H9 (cell line): ENCODE data around the gene HSPH1. TPM values are rescaled to one million over a fixed set of nuclear protein-coding genes. Genes with fewer than 3 reads are reported as not detected.

Source experiments
- DNase-seq: peaks from one replicate; pipeline ENCODE4 v3.0.0-alpha.2; 2017
- H2AFZ ChIP-seq: one replicate; pipeline ENCODE4 v1.6.1; 2013; ENCODE audit warnings: mild to moderate bottlenecking, low read length, control low read depth, moderate library complexity
- H2AK5ac ChIP-seq: 2 replicates; pipeline ENCODE4 v1.6.1; 2013; ENCODE audit warnings: low read length, control low read depth, mixed read lengths; ENCODE audit not compliant: insufficient read length
- H2BK120ac ChIP-seq: one replicate; pipeline ENCODE4 v1.6.1; 2013; ENCODE audit warnings: low read depth, mild to moderate bottlenecking, low read length, control low read depth, inconsistent platforms; ENCODE audit not compliant: poor library complexity, severe bottlenecking
- H2BK12ac ChIP-seq: 2 replicates; pipeline ENCODE4 v1.6.1; 2013; ENCODE audit warnings: low read length, control low read depth, mixed read lengths, low read depth; ENCODE audit not compliant: insufficient read length
- H2BK15ac ChIP-seq: 2 replicates; pipeline ENCODE4 v1.6.1; 2013; ENCODE audit warnings: low read depth, low read length, control low read depth
- H2BK20ac ChIP-seq: one replicate; pipeline ENCODE4 v1.6.1; 2013; ENCODE audit warnings: low read depth, mild to moderate bottlenecking, low read length, control low read depth, inconsistent platforms; ENCODE audit not compliant: poor library complexity, severe bottlenecking
- H2BK5ac ChIP-seq: 2 replicates; pipeline ENCODE4 v1.6.1; 2013; ENCODE audit warnings: low read length, control low read depth, mixed read lengths; ENCODE audit not compliant: insufficient read length
- H3K14ac ChIP-seq: 2 replicates; pipeline ENCODE4 v1.6.1; 2013; ENCODE audit warnings: low read length, control low read depth; ENCODE audit not compliant: insufficient read depth
- H3K18ac ChIP-seq: 2 replicates; pipeline ENCODE4 v1.6.1; 2013; ENCODE audit warnings: low read depth, mild to moderate bottlenecking, mixed read lengths, low read length, control low read depth; ENCODE audit not compliant: insufficient read length
- H3K23ac ChIP-seq: 2 replicates; pipeline ENCODE4 v1.6.1; 2013; ENCODE audit warnings: low read length, control low read depth, mixed read lengths, low read depth; ENCODE audit not compliant: insufficient read length
- H3K23me2 ChIP-seq: 2 replicates; pipeline ENCODE4 v1.6.1; 2013; ENCODE audit warnings: low read depth, mild to moderate bottlenecking, mixed read lengths, low read length, control low read depth; ENCODE audit not compliant: insufficient read length, poor library complexity, severe bottlenecking
- H3K27ac ChIP-seq: 2 replicates; pipeline ENCODE4 v1.5.1; 2013; ENCODE audit warnings: low read length, control low read depth, mixed read lengths, low read depth; ENCODE audit not compliant: insufficient read length
- H3K27me3 ChIP-seq: 2 replicates; pipeline ENCODE4 v1.6.1; 2013; ENCODE audit warnings: low read length, control low read depth, inconsistent platforms; ENCODE audit not compliant: insufficient read depth
- H3K4ac ChIP-seq: 2 replicates; pipeline ENCODE4 v1.6.1; 2013; ENCODE audit warnings: low read depth, mild to moderate bottlenecking, control low read depth, inconsistent platforms, low read length, moderate library complexity
- H3K4me1 ChIP-seq: 2 replicates; pipeline ENCODE4 v1.6.1; 2013; ENCODE audit warnings: low read length, control low read depth, inconsistent platforms; ENCODE audit not compliant: insufficient read depth
- H3K4me2 ChIP-seq: 2 replicates; pipeline ENCODE4 v1.6.1; 2013; ENCODE audit warnings: low read length, control low read depth, mixed read lengths; ENCODE audit not compliant: insufficient read length, insufficient read depth
- H3K56ac ChIP-seq: 2 replicates; pipeline ENCODE4 v1.6.1; 2013; ENCODE audit warnings: low read depth, mild to moderate bottlenecking, mixed read lengths, low read length, control low read depth; ENCODE audit not compliant: insufficient read length
- H3K79me1 ChIP-seq: 2 replicates; pipeline ENCODE4 v1.6.1; 2013; ENCODE audit warnings: low read depth, mild to moderate bottlenecking, moderate library complexity, low read length, control low read depth, inconsistent platforms; ENCODE audit not compliant: insufficient read depth, poor library complexity, severe bottlenecking
- H3K79me2 ChIP-seq: 2 replicates; pipeline ENCODE4 v1.6.1; 2013; ENCODE audit warnings: low read length, control low read depth, inconsistent platforms; ENCODE audit not compliant: insufficient read depth
- H3K9ac ChIP-seq: 2 replicates; pipeline ENCODE4 v1.6.1; 2013; ENCODE audit warnings: low read length, control low read depth, mixed read lengths; ENCODE audit not compliant: insufficient read length; ENCODE audit errors: extremely low read depth
- H3K9me3 ChIP-seq: one replicate; pipeline ENCODE4 v1.6.1; 2013; ENCODE audit warnings: low read depth, low read length, inconsistent platforms; ENCODE audit not compliant: control insufficient read depth
- H3T11ph ChIP-seq: one replicate; pipeline ENCODE4 v1.6.1; 2013; ENCODE audit warnings: mild to moderate bottlenecking, low read length, control low read depth, inconsistent platforms
- H4K20me1 ChIP-seq: one replicate; pipeline ENCODE4 v1.6.1; 2013; ENCODE audit not compliant: control insufficient read depth, insufficient read length, insufficient read depth
- H4K5ac ChIP-seq: 2 replicates; pipeline ENCODE4 v1.6.1; 2013; ENCODE audit warnings: low read depth, mild to moderate bottlenecking, mixed read lengths, low read length, control low read depth; ENCODE audit not compliant: insufficient read length
- H4K8ac ChIP-seq: replicated peaks from 2 replicates; pipeline ENCODE4 v1.6.1; 2013; ENCODE audit warnings: low read length, control low read depth, mixed read lengths, low read depth; ENCODE audit not compliant: insufficient read length
- H4K91ac ChIP-seq: 2 replicates; pipeline ENCODE4 v1.6.1; 2013; ENCODE audit warnings: low read depth, mild to moderate bottlenecking, moderate library complexity, mixed read lengths, low read length, control low read depth; ENCODE audit not compliant: insufficient read length
- H3K27ac Mint-ChIP-seq, 3 experiments: 2 replicates in 2 of 3; 3 replicates in 1 of 3; pipeline ENCODE4 v1.8.0; 2020 to 2021; ENCODE audit warnings: mixed read lengths in 3 of 3, mild to moderate bottlenecking in 1 of 3, moderate library complexity in 1 of 3
- H3K27me3 Mint-ChIP-seq: 2 replicates; pipeline ENCODE4 v1.8.0; 2021; ENCODE audit warnings: low read depth, mild to moderate bottlenecking, moderate library complexity, mixed read lengths
- H3K36me3 Mint-ChIP-seq, 3 experiments: 2 replicates in 2 of 3; 3 replicates in 1 of 3; pipeline ENCODE4 v1.8.0; 2020 to 2021; ENCODE audit warnings: low read depth in 3 of 3, mixed read lengths in 3 of 3; ENCODE audit not compliant: insufficient read depth in 1 of 3
- H3K4me1 Mint-ChIP-seq, 2 experiments: 2 replicates each; pipeline ENCODE4 v1.8.0; 2020; ENCODE audit warnings: mixed read lengths in 2 of 2
- H3K4me3 Mint-ChIP-seq, 2 experiments: 2 replicates in 1 of 2; 3 replicates in 1 of 2; pipeline ENCODE4 v1.8.0; 2020 to 2021; ENCODE audit warnings: mild to moderate bottlenecking in 2 of 2, mixed read lengths in 2 of 2, moderate library complexity in 1 of 2
- H3K9me3 Mint-ChIP-seq, 2 experiments: 2 replicates in 1 of 2; 3 replicates in 1 of 2; pipeline ENCODE4 v1.8.0; 2020; ENCODE audit warnings: mild to moderate bottlenecking in 2 of 2, mixed read lengths in 2 of 2, moderate library complexity in 1 of 2
- CTCF ChIP-seq: fragments of 200-600 bp; sonication (generic); conservative IDR thresholded peaks from 3 replicates; pipeline ENCODE4 v1.8.0; 2021; ENCODE audit warnings: antibody characterized with exemption, mild to moderate bottlenecking
- WGBS: extraction: QIAGEN DNeasy Blood & Tissue Kit; methylation state at CpG from one replicate; pipeline ENCODE4 v1.1.7; 2013; ENCODE audit warnings: missing lambda C conversion rate, low lambda C conversion rate, mixed read lengths; ENCODE audit not compliant: insufficient read length; ENCODE audit errors: extremely low coverage; 5-methylcytosine and 5-hydroxymethylcytosine counted together
- total RNA-seq: library from RNA; stranded (reverse); gene quantifications from 2 replicates; pipeline ENCODE4 v1.2.1, GENCODE V29; 2021

The HSPH1 gene
- total RNA-seq, 1 experiment from 2014 or later: 141 TPM

GRCh38 chr13:31172001-31172400 lies 10.3 kb upstream of the HSPH1 start:
- H3K27me3 ChIP-seq: no peaks in the 10 kb centered on the region

More at GRCh38 chr13:31172001-31172400, 10.3 kb upstream of the HSPH1 start:
- Histone ChIP-seq H3T11ph (no peak overlapping the region), H3K23ac (no peak overlapping the region), H3K18ac (no peak overlapping the region), H2BK20ac (no peak overlapping the region), H4K91ac (no peak overlapping the region), H4K20me1 (no peaks in the 10 kb centered on the region), H2AK5ac (no peak overlapping the region), H3K79me2 (no peaks in the 10 kb centered on the region), H2BK12ac (no peak overlapping the region), H3K79me1 (no peaks in the 10 kb centered on the region), H3K4me2 (no peak overlapping the region), H3K4ac (no peak overlapping the region), H4K8ac (no peak overlapping the region), H3K4me1 (peaks cover 4% of the 10 kb centered on the region; the same call in 1 of the 2 replicates), H3K23me2 (no peaks in the 10 kb centered on the region), H2AFZ (no peak overlapping the region), H3K27ac (no peak overlapping the region), H2BK120ac (no peak overlapping the region), H2BK5ac (no peak overlapping the region), H3K9me3 (no peaks in the 10 kb centered on the region), H2BK15ac (no peak overlapping the region), H3K9ac (no peak overlapping the region), H3K14ac (no peak overlapping the region), H4K5ac (no peak overlapping the region), H3K56ac (no peak overlapping the region)
- Mint-ChIP-seq H3K27ac (no peak overlapping the region), H3K9me3 (no peaks in the 10 kb centered on the region), H3K4me1 (peaks cover 9 to 20% of the 10 kb centered on the region in 2 experiments), H3K36me3 (no peaks in the 10 kb centered on the region; a peak in 1 of 7 replicates), H3K4me3 (no peak overlapping the region), H3K27me3 (no peaks in the 10 kb centered on the region)
- TF ChIP-seq CTCF: no peak
- DNase-seq: no peak
- no CpG with 5 or more reads among the region's 3 CpGs for WGBS
